Stimulated activated CD8-positive, alpha-beta memory T cell treated with anti-CD3 and anti-CD28 coated beads, Interleukin-15, amount 100 ng/mL, for 48 hours (primary cell): ENCODE data around the gene AGFG2.
"Not testable (repeated sequence)": the region's sequence is repeated elsewhere in the genome, so short reads cannot be mapped to it uniquely, and the experiment has no call there.

Experiments used
- DNase-seq, 2 donors: peaks; one replicate each; pipeline ENCODE4 v3.0.0-alpha.2; 2020; ENCODE audit warnings: low read depth in 2 of 2

The AGFG2 gene

DNA sequence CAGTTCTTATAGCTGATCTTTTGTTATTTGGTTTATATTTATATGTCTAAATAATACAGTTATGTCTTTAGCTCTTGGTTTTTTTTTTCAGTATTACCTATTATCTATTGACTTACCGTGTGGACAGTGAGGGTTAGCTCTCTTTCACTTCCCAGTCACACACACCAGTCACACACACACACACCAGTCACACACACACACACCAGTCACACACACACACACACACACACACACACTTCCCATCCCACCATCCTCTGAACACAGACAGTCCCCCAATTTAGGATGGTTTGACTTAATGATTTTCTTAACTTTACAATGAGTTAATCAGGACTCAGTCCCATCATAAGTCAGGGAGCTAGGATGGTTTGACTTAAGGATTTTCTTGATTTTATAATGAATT, 18.9 kb upstream of the AGFG2 start:
- no peak for DNase-seq

DNA sequence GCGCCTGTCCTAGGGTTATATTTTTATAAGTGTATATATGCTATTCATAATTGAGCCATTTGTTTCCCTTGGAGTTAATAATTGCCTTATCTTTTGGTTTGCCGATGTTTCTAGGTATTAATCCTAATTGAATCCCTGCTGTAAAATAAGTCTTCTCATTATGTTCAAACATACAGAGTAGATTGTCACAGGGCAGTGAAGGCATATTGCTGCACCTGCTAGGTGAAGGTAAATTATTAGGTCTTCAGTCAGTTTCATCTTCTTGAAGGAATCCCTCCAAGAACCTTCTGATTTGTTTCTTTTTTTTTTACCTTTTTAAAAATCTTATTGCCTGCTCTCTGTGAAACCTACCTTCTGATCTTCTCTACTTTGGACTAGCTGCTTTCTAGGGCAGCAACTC, 17.9 kb upstream of the AGFG2 start:
- DNase-seq: no peak

DNA sequence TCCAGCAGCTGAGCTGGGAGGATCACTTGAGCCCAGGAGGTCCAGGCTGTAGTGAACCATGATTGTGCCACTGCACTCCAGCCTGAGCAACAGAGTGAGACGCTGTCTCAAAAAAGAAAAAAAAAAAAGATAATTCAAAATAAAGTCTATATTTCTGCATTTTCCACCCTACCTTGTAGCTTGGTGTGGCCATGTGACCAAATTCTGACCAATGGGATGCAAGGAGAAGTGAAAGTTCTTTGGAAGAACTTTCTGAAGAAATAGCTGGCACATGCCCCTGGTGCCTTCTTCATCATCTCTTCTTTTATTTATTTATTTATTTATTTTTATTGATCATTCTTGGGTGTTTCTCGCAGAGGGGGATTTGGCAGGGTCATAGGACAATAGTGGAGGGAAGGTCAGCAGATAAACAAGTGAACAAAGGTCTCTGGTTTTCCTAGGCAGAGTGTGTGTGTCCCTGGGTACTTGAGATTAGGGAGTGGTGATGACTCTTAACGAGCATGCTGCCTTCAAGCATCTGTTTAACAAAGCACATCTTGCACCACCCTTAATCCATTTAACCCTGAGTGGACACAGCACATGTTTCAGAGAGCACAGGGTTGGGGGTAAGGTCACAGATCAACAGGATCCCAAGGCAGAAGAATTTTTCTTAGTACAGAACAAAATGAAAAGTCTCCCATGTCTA, 17.0 kb upstream of the AGFG2 start:
- not testable (repeated sequence) for DNase-seq

DNA sequence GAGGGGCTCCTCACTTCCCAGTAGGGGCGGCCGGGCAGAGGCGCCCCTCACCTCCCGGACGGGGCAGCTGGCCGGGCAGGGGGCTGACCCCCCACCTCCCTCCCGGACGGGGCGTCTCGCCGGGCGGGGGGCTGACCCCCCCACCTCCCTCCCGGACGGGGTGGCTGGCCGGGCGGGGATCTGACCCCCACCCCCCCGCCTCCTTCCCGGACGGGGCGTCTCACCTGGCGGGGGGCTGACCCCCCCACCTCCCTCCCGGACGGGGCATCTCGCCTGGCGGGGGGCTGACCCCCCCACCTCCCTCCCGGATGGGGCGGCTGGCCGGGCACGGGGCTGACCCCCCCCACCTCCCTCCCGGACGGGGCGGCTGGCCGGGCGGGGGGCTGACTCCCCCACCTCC, 15.8 kb upstream of the AGFG2 start:
- DNase-seq: not testable (repeated sequence)

DNA sequence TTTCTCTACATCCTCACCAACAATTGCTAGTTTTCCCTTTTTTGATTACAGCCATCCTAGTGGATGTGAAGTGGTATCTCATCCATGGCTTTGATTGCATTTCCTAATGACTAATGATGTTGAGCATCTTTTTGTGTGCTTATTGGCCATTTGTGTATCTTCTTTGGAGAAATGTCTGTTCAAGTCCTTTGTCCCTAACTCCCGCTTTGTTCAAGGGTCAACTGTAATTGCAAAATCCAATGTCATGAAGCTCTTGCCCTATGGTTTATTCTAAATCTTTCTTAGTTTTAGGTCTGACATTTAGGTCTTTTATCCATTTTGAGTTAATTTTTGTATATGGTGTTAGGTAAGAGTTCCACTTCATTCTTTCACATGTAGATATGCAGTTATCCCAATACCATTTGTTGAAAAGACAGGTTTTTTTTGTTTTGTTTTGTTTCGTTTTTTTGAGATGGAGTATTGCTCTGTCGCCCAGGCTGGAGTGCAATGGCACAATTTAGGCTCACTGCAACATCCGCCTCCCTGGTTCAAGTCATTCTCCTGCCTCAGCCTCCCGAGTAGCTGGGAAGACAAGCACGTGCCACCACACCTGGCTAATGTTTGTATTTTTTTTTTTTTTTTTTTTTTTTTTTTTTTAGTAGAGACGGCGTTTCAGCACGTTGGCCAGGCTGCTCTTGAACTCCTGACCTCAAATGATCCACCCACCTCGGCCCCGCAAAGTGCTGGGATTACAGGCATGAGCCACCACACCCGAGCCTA, 10.7 kb upstream of the AGFG2 start:
- DNase-seq: not testable (repeated sequence)

DNA sequence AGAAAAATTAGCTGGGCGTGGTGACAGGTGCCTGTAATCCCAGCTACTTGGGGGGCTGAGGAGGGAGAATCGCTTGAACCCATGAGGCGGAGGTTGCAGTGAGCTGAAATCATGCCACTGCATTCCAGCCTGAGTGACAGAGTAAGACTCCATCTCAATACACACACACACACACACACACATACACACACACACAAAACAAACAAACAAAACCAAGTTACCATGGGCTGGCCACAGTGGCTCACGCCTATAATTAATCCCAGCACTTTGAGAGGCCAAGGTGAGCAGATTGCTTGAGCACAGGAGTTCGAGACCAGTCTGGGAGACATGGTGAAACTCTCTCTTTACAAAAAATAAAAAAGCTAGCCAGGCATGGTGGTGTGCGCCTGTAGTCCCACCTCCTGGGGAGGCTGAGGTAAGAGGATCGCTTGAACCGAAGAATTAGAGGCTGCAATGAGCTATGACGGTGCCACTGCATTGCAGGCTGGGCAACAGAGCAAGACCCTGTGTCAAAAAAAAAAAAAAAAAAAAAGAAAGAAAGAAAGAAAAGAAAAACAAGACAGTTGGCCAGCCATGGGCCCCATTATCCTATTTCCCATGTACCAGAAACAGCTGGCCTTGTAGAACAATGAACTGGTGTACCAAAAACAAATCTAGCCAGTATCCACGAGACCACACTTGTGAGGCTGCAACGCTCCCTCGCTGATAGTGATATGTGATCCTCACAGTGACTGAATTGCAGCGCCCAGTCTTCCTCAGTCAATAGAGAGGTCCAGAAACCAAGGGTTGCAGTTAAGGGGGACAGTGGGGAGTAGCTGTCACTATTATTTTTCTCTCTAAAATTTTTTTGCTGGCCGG, 6.6 kb upstream of the AGFG2 start:
- DNase-seq: no peak

DNA sequence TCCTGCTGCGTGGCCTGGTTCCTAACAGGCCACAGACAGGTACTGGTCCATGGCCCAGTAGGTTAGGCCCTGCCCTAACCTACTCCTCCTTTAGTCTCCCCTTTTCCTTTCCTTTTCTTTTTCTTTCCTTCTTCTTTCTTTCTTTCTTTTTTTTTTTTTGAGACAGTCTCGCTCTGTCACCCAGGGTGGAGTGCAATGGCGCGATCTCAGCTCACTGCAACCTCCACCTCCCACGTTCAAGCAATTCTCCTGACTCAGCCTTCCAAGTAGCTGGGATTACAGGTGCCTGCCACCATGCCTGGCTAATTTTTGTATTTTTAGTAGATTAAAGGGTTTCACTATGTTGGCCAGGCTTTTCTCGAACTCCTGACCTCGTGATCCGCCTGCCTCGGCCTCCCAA, 3.0 kb upstream of the AGFG2 start:
- DNase-seq: not testable (repeated sequence)

DNA sequence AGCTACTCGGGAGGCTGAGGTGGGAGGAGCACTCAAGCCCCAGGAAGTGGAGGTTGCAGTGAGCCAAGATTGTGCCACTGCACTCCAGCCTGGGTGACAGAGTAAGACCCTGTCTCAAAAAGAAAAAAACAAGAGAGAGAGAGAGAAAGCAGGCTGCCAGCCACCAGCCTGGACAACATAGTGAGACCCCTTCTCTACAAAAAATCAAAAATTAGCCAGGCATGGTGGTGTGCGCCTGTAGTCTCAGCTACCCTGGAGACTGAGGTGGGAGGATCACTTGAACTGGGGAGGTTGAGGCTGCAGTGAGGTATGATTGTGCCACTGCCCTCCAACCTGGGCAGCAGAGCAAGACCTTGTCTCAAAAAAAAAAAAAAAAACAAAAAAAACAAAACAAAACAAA, 2.3 kb upstream of the AGFG2 start:
- not testable (repeated sequence) for DNase-seq

DNA sequence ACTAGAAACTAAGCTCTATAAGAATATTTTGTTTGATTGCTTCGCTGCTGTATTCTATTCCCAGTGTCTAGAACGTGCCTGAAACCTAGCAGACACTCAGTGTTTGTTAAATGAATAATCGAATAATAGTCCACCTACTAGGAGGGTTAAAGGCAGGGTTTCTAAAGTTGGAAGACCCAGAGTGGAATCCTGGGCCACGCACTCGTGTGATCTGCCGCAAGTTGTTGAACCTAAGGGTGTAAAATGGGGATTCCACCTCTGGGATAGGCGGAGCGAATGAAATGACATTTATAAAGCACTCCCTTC, 702 bp upstream of the AGFG2 start:
- no peak for DNase-seq

DNA sequence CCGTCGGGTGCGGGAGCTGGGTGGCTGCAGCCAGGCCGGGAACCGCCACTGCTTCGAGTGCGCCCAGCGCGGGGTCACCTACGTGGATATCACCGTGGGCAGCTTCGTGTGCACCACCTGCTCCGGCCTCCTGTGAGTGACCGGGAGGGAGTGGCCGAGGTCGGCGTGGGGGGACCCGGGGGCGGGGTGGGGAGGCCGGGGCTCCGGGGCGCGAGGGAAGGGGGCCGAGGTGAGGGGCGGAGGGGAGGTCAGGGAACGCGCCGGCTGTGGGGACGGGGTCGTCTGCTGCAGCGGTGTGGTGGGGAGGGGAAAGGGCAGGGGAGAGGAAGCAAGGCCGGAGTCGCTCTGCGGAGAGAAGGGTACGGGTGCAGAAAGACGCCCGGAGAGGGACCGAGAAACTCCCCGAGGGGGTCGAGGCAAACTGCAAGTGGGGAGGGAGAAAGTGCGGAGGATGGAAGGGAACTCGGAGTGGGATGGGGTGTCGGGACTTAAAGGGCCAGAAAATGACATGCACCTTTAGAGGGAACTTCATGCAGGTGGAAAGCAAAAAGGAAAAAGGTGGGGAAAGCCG, 518 bp downstream of the AGFG2 start:
- DNase-seq: no peak

DNA sequence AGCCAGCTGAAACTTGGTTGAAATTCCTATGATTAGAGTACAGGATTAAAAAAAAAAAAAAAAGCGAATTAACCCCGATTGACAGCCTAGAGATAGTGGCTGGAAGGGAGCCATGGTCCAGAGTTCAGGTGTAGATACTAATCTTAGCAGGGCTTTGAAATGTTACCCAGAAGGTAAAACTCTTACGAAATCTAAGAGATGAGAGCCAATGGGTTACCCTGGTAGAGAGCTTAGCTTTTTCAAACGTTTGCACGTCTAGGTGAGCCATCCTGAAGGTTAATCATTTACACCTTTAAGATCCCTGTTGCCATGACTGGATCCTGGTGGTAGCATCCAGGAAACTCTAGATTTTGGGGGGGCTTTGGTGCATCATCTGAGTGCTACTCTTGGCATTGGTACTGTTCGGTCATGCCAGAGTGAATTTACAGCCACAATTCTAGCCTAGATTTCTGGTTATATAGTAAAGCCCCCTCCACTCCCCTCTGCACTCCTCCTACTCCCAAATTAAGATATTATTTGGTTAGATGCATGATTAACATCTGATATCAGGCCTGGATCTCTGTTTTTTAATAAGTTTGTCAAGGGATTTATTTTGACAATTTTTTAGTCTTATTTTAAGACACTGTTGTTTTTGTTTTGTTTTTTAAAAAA, 1.2 kb downstream of the AGFG2 start:
- DNase-seq: no peak

DNA sequence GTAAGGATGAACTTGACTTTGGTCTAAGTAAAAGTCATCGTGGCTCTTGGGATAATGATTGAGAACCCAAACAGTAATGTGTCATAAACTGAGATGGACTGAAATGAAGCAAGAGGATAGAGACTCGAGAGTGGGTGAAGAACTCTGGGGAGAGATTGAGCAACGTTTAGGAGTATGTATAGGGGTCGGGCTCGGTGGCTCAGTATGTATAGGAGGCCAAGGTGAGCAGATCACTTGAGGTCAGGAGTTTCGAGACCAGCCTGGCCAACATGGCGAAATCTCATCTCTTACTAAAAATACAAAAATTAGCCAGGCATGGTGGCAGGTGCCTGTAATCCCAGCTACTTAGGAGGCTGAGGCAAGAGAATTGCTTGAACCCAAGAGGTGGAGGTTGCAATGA, 2.3 kb downstream of the AGFG2 start:
- DNase-seq: not testable (repeated sequence)

DNA sequence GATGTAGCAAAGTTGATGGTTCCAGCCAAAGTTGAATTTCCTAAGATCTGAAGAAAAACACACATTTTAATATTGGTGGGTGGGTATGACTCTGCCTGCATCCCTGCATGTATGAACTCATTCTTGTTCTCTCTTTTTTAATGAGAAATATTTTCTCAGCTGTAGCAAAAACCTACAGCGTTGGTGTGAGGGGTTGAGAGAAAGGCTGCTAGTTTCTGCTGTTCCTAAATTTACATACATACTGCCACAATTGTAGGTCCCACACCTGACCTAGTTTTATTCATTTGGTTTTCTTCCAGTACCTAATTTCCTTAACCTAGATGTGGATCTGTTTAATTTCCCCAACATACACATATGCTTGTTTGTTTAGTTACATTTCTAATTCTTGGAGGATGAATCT, 4.6 kb downstream of the AGFG2 start:
- DNase-seq: no peak

DNA sequence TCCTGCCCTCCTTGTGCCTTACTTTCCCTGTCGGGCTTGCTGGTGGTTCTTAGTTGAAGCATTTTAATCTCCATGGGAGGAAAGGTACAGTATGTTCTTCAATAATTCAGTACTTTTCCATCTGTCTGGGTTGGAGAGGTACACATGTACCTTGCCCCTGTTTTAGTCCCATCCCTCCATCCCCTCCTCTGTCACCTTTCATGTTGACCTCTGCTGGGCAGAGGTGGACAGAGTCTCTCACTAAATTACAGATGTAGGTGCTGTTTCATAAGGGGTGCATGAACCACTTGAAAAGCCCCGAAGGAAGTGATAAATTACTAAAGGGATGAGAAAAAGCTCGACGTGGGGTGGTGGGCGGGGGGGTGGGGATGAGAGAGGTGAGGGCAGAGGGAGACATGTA, 5.4 kb downstream of the AGFG2 start:
- no peak for DNase-seq

DNA sequence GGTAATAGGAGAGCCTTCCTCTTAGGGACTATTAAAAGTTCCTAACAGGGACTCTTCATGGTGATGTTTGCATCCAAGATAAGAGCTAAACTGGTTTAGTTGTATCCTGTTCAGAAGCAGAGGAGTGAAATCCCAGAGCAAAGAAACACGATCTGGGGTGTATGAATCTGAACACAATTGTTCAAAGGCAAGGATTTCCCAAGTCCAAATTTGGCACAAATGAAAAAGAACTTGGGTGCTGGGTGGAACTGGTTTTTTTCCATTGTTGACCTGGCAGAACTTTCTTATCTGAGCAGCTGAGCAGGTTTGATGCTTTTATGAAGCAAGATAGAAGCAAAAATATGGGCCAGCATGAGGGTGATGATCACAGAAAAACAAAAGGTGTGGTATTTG, 6.0 kb downstream of the AGFG2 start:
- DNase-seq: no peak

DNA sequence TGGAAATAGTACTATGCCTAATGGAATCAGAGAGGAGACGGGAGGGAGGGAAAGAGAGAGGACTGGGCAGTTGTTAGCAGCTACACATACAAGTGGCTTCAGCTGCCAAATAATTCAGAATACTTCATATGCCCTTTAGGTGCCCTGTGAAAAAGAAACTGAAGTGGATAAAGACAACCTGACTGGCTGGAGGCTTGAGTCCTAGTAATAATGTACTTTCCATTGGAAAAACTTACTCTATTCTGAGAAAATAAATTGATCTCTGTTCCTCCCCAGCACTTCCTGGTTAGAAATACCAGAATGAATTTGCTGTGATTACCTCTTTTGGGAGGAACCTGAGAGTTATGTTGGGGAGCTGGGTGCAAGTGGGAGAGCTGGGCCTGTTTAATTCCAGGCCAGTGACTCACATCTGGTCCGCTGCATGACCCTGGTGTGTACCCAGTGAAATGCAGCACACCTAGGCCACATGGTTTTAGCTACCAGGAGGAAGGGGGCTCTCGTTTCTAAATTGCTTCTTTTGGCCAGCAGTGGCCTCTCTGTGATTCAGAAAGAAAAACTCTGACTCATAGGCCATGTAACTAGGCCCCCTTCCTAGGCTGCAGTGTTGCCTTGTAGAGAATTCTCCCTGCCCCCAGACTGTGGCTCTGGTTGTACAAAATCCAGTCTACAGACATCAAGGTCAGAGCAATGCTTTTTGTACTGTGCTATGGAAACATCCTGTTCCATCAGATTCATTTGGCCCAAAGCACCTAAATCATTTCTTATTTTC, 6.5 kb downstream of the AGFG2 start:
- peak; percentile 73 to 75 for DNase-seq

DNA sequence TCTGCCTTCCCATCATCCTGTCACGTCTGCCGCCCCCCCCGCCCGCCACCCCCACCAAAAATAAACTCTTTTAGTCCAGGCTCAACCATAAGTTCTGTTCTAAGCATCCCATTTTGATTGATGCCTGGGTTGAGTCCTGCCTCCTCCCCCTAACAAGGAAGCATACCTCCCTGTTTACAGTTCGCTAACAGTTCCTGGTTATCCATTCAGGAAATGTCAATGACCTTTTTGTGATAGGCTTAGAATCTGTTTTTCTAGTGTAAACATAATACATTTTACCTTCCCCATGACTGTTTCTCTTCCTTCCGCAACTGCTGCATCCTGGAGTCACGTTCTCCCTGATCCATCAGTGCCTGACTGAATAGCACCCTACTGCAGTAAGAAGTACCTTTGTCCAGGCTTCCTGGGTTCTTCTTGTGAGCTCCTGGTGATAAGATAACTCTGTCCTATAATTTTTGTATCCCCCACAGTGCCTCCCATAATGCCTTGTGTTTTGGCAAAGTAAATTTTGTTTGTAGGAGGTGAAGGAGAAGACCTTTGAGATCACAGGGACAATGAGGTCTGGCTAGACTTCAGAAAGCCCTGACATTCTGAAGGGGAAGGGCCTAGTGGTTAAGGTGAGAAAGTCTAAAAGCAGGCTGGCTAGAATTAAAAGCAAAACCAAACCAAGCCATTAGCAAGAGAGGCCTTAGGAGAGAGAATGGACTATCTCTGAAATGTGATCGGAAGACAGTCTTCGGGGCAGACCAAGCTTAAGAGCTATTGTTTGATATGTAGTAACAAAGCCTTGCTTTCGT, 7.3 kb downstream of the AGFG2 start:
- DNase-seq: no peak

DNA sequence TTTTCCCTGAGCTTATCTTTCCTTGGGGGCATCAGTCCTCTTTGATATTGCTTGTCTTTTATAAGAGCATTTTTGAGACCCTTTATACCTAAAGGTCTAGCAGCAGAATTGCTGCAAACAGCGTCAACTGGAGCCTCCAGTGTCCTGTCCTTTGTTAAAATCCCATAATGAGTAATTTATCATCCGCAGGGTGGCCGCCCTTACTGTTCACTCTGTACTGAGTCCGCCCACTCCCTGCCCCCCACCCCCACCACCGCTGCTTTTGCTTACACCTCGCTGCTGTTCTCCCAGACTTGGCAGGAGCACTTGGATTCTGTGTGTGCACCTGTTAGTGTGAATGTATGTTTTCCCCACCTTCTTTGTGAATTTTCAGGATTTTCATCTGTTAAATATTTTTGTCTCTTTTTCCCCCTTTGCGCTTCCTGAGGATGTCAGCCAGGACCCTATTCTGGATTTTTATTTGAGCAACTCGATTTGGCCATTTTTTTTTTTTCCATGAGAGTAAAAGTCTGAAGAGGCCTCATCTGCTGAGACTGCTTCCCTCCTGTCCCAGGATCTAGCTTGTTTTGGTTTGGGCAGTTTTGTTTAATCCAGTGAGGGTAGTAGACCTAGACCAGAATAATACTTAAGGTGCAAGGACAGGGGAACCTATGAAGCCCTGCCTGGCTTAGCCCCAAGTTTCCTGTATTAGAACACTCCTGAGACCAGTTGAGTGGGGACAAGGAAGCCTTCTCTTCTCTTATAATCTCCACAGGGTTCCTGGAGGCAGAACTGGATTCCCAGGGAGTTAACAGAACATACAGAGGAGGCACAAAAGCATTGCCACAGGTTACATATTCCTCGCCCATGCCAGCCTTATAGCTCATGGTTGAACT, 8.2 kb downstream of the AGFG2 start:
- no peak for DNase-seq

DNA sequence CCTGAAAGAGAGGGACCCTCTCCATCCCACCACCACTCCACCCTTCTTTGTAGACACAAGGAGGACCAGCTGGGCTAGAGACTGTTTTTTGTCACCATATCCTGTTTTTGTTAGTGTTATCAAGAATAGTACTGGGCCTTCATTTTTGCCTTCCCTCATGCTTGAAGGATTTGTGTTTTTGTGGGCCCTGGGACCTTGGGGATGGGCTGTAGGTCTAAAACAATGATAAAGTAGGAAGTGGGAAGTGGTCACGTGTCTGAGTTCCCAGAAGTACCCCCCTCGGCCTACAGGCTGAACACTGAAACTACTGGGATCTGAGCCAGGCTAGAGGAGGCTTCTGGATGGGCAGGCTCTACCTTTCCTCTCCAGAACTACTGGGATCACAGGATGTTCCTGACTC, 8.9 kb downstream of the AGFG2 start:
- DNase-seq: no peak
